ENCODE results near the gene PEAR1. TPM values are rescaled to one million over a fixed set of nuclear protein-coding genes. Genes with fewer than 3 reads are reported as not detected.

Gene PEAR1
- total and polyA plus RNA-seq, 2 of the 8 experiments (the other 6 are each of a cell fraction or from before 2014, with no cell fraction given): 0.63 to 0.71 TPM

DNA sequence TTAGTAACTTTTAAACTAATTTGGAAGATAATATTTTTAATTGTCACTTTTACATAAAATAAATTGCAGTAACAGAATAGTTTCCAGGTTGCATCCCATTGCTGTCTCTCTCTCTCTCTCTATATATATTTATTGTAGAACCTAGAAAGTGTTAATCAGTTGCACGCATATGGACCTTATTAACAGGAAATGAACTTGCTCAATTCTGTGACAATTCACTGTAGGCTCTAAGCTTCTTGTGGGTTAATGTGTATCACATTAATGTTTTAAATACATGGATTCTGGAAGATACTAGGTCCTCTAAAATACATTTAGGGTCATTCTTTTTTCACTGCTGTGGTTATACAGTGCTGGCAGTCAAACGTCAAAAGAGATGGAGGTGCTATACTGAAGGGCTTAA, 60.1 kb downstream of the PEAR1 start (continued):
- TF ChIP-seq, protein P1, sequence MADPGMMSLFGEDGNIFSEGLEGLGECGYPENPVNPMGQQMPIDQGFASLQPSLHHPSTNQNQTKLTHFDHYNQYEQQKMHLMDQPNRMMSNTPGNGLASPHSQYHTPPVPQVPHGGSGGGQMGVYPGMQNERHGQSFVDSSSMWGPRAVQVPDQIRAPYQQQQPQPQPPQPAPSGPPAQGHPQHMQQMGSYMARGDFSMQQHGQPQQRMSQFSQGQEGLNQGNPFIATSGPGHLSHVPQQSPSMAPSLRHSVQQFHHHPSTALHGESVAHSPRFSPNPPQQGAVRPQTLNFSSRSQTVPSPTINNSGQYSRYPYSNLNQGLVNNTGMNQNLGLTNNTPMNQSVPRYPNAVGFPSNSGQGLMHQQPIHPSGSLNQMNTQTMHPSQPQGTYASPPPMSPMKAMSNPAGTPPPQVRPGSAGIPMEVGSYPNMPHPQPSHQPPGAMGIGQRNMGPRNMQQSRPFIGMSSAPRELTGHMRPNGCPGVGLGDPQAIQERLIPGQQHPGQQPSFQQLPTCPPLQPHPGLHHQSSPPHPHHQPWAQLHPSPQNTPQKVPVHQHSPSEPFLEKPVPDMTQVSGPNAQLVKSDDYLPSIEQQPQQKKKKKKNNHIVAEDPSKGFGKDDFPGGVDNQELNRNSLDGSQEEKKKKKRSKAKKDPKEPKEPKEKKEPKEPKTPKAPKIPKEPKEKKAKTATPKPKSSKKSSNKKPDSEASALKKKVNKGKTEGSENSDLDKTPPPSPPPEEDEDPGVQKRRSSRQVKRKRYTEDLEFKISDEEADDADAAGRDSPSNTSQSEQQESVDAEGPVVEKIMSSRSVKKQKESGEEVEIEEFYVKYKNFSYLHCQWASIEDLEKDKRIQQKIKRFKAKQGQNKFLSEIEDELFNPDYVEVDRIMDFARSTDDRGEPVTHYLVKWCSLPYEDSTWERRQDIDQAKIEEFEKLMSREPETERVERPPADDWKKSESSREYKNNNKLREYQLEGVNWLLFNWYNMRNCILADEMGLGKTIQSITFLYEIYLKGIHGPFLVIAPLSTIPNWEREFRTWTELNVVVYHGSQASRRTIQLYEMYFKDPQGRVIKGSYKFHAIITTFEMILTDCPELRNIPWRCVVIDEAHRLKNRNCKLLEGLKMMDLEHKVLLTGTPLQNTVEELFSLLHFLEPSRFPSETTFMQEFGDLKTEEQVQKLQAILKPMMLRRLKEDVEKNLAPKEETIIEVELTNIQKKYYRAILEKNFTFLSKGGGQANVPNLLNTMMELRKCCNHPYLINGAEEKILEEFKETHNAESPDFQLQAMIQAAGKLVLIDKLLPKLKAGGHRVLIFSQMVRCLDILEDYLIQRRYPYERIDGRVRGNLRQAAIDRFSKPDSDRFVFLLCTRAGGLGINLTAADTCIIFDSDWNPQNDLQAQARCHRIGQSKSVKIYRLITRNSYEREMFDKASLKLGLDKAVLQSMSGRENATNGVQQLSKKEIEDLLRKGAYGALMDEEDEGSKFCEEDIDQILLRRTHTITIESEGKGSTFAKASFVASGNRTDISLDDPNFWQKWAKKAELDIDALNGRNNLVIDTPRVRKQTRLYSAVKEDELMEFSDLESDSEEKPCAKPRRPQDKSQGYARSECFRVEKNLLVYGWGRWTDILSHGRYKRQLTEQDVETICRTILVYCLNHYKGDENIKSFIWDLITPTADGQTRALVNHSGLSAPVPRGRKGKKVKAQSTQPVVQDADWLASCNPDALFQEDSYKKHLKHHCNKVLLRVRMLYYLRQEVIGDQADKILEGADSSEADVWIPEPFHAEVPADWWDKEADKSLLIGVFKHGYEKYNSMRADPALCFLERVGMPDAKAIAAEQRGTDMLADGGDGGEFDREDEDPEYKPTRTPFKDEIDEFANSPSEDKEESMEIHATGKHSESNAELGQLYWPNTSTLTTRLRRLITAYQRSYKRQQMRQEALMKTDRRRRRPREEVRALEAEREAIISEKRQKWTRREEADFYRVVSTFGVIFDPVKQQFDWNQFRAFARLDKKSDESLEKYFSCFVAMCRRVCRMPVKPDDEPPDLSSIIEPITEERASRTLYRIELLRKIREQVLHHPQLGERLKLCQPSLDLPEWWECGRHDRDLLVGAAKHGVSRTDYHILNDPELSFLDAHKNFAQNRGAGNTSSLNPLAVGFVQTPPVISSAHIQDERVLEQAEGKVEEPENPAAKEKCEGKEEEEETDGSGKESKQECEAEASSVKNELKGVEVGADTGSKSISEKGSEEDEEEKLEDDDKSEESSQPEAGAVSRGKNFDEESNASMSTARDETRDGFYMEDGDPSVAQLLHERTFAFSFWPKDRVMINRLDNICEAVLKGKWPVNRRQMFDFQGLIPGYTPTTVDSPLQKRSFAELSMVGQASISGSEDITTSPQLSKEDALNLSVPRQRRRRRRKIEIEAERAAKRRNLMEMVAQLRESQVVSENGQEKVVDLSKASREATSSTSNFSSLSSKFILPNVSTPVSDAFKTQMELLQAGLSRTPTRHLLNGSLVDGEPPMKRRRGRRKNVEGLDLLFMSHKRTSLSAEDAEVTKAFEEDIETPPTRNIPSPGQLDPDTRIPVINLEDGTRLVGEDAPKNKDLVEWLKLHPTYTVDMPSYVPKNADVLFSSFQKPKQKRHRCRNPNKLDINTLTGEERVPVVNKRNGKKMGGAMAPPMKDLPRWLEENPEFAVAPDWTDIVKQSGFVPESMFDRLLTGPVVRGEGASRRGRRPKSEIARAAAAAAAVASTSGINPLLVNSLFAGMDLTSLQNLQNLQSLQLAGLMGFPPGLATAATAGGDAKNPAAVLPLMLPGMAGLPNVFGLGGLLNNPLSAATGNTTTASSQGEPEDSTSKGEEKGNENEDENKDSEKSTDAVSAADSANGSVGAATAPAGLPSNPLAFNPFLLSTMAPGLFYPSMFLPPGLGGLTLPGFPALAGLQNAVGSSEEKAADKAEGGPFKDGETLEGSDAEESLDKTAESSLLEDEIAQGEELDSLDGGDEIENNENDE (IDR thresholded peaks at IDR 0.05; ENCODE audit: insufficient replicate concordance, low read length): no peak
